Measurements from ENCODE around the gene AIFM2.

- no peak for TF ChIP-seq EZH2phosphoT487 (IDR thresholded peaks at IDR 0.05; ENCODE audit: insufficient read depth, low read depth)
- TF ChIP-seq EZH2 (IDR thresholded peaks at IDR 0.05; ENCODE audit: insufficient read depth, poor library complexity, severe bottlenecking): no peak
Observed at GRCh38 chr10:70132098-70133029, at the start of gene AIFM2.

Data from GM23248 (cell line).